ENCODE measurements around the gene STON2.

DNA sequence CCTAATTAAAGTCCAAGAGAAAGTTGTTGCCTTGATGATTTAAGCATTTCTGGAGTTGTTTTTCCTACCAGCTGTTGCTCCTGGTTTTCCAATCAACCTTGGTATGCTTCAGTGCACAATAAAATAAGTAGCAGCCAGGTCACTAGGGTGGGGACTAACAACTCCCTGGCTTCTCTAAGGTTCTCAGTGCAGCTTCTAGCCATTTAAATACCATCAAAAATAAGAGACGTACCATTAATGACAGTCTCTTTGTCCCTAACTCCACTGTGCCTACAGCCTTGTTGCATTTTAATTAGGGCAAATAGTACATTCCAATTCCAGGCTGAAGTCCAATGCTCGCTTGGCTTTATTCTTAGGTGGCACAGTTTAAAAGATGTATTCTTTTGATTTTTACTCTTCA lies 11.8 kb downstream of the STON2 start:
- TF ChIP-seq, protein P1, sequence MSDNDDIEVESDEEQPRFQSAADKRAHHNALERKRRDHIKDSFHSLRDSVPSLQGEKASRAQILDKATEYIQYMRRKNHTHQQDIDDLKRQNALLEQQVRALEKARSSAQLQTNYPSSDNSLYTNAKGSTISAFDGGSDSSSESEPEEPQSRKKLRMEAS (IDR thresholded peaks at IDR 0.05), result no peak
- no peak for TF ChIP-seq POLR2A (IDR thresholded peaks at IDR 0.05; ENCODE audit: control extremely low read depth in 1 of 2, low read depth in 2 of 2, low read length in 2 of 2)
- TF ChIP-seq EZH2 (IDR thresholded peaks at IDR 0.05; ENCODE audit: low read depth, low read length, severe bottlenecking), result no peak
- no peak for TF ChIP-seq RFX5 (IDR thresholded peaks at IDR 0.05; ENCODE audit: borderline replicate concordance, low read depth, low read length)
- TF ChIP-seq CHD1 (IDR thresholded peaks at IDR 0.05; ENCODE audit: low read depth, low read length), result no peak
- TF ChIP-seq, protein P2, sequence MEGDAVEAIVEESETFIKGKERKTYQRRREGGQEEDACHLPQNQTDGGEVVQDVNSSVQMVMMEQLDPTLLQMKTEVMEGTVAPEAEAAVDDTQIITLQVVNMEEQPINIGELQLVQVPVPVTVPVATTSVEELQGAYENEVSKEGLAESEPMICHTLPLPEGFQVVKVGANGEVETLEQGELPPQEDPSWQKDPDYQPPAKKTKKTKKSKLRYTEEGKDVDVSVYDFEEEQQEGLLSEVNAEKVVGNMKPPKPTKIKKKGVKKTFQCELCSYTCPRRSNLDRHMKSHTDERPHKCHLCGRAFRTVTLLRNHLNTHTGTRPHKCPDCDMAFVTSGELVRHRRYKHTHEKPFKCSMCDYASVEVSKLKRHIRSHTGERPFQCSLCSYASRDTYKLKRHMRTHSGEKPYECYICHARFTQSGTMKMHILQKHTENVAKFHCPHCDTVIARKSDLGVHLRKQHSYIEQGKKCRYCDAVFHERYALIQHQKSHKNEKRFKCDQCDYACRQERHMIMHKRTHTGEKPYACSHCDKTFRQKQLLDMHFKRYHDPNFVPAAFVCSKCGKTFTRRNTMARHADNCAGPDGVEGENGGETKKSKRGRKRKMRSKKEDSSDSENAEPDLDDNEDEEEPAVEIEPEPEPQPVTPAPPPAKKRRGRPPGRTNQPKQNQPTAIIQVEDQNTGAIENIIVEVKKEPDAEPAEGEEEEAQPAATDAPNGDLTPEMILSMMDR (IDR thresholded peaks at IDR 0.05; ENCODE audit: control extremely low read depth in 1 of 3, insufficient read depth in 1 of 3, low read depth in 1 of 3, low read length in 3 of 3), result no peak
- TF ChIP-seq POLR2AphosphoS5 (IDR thresholded peaks at IDR 0.05; ENCODE audit: low read depth, low read length), result no peak
- TF ChIP-seq GABPA (IDR thresholded peaks at IDR 0.05; ENCODE audit: borderline replicate concordance, insufficient read depth, low read length), result no peak
- TF ChIP-seq SP1 (IDR thresholded peaks at IDR 0.05; ENCODE audit: low read depth, low read length), result no peak
- TF ChIP-seq MAFK (IDR thresholded peaks at IDR 0.05; ENCODE audit: low read depth, low read length), result no peak

Data from H1 (cell line).